D341Med (cell line): ENCODE measurements around the gene UBAC1.
"Not testable (repeated sequence)": the region's sequence is repeated elsewhere in the genome, so short reads cannot be mapped to it uniquely, and the experiment has no call there.

ENCODE experiments used
- DNase-seq: peaks from one replicate; pipeline ENCODE4 v3.0.0; 2012; ENCODE audit warnings: low spot score

UBAC1 gene

GRCh38 chr9:135978642-135979546 is 17.7 kb upstream of the UBAC1 start:
- no peak for DNase-seq

GRCh38 chr9:135976944-135977343 is 15.8 kb upstream of the UBAC1 start:
- no peak for DNase-seq

DNA sequence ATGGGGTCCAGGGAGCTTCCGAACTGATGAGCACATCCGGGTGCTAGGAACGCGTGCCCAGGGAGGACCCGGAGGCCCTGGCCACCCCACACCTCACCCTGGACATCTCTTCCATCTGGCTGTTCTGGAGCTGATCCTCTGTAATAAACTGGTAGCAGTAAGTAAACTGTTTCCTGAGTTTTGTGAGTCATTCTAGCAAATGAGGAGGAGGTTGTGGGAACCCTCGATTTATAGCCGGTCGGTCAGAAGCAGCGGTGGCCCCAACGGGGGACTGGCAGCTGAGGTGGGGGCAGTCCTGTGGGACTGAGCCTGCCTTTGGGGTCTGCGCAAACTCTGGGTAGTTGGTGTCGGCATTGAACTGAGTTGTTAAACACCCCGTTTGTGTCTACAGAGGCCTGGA is 15.4 kb upstream of the UBAC1 start:
- DNase-seq = no peak

DNA sequence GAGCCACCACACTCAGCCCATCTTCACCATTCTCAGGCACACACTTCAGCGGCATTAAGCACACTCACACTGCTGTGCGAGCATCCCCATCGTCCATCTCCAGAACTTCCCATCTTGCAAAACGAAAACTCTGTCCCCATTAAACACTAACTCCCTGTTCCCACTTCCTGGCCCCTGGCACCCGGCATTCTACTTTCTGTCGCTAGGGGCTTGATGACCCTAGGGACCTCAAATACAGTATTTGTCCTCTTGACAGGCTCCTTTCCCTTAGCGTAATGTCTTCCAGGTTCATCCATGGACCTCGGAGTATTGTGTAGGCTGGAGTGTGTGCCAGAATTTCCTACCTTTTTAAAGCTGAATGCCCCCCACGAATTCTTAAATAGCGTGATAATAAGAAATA is 14.7 kb upstream of the UBAC1 start:
- DNase-seq = no peak

GRCh38 chr9:135974220-135974573 is 13.0 kb upstream of the UBAC1 start:
- DNase-seq = no peak

DNA sequence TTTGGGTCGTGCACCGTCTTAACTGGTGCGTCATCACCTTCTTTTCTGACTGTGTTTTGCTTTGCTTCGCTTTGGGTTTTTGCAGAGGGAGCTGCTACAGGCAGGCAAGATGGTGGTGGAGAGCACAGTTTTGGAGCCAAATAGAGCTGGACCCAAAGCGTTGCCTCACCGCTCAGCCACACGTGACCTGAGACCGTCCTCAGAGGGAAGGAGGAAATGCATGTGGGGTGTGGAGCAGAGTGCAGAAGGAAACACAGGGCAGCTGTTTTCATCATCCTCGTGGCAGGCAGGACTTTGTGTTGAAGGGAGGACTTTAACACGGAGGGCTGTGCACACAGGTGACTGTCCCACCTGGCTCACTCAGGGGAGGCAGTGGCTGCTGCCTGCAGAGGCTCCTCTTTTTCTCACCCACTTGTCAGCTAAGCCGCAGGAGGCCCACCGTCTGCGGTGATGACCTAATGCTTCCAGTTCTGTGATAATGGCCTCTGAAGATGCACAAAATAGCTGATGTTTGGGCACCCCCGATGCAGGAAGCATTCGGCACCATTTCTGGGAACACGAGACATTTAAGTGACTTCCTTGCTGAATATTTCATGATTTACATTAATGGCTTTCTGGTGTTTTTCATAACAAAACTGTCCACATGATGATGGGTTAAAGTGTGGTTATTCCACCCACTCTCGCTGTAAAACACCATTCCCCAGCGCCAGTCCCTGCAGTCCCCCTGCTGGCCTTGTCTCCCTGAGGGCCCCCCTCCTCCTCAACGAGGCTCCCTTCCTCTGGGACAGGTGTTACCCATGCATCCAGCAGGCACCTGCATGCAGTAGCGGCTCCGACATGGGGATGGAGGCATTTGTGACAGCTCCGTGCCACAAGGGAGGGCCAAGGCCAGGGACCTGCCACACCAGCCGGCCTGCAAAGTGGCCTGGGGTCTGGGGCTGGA is 12.4 kb upstream of the UBAC1 start:
- no peak for DNase-seq

- DNase-seq = no peak
These were observed 10.7 kb upstream of the UBAC1 start for GRCh38 chr9:135971892-135972291.

GRCh38 chr9:135971111-135971766 is 10.1 kb upstream of the UBAC1 start:
- no peak for DNase-seq

DNA sequence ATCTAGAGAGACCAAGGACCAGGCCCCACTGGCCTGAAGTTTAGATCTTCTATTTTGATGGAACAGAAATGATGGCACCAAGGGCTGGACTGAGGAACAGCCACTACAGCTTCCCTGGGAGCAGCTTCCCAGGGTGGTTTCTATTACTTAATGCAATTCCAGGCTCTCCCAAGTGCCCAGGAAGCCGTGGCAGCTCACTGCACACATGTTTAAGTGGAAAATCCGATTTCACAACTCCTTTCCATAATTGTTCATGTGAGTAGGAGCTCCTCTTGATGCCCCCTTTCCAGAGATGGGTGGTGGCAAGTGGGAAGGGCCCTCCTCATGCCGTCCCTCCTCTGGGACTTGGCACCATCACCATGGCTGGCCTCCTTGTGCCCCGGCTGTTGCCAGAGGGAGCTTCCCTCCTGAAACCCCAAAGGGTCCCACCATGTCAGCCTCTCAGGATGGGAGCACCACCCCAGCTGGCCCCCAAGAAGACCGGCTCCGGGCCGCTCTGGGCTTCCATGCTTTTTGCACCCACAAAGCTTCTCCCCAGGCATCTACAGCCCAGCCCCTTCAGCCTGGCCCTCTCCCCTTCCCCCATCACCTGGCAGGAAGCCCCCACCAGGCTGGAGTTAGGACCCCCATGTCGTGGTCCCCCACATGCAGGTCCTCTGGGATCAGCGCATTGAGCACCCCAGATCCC is 9.1 kb upstream of the UBAC1 start:
- DNase-seq = no peak

- no peak for DNase-seq
These were observed 8.0 kb upstream of the UBAC1 start for GRCh38 chr9:135969064-135969683.

DNA sequence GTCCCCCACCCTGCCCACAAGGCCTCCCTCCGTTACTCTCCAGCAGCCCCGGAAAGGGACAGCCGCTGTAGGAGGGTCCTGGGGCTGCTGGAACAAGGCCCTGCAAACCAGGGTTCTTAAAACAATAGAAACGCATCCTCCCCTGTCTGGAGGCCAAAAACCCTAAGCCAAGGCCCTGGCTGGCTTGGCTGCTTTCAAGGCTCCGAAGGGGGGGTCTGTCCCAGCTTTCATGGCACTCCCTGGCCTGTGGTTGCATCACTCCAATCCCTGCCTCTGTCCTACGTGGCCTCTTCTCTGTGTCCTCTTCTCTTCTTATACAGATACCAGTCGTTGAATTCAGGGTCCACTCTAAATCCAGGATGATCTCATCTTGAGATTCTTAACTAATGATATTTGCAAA is 7.4 kb upstream of the UBAC1 start:
- no peak for DNase-seq

GRCh38 chr9:135968083-135968476 is 6.9 kb upstream of the UBAC1 start:
- DNase-seq = no peak

DNA sequence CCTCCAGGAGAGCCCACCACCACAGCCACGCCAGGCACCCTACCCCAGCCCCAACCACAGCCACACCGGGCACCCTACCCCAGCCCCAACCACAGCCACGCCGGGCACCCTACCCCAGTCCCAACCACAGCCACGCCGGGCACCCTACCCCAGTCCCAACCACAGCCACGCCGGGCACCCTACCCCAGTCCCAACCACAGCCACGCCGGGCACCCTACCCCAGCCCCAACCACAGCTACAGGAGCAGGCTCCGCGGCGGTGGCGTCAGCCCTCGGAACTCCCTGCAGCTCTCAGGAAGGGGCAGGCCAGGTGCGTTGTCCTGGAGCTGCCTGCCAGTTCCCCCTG is 5.7 kb upstream of the UBAC1 start:
- DNase-seq = not testable (repeated sequence)

- no peak for DNase-seq
These were observed 4.1 kb upstream of the UBAC1 start for GRCh38 chr9:135965124-135965756.

DNA sequence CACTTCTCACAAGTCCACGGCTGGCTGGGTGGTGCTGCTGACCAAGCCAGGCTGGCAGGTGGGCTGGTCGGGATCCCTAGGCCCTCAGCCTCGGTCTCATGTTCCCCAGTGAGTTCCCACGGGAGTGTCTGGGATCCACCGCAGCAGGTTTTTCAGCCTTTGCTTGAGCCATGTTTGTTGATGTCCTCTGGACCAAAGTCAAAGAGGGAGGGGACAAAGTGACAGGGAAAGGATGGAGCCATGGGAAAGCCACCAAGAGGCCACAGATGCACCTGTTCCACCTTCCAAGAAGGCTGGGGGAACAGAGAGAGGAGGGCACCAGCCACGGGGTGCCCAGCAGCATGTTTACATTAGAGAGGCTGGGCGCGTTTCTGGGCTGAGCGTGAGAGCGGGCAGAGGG is 2.8 kb upstream of the UBAC1 start:
- no peak for DNase-seq

DNA sequence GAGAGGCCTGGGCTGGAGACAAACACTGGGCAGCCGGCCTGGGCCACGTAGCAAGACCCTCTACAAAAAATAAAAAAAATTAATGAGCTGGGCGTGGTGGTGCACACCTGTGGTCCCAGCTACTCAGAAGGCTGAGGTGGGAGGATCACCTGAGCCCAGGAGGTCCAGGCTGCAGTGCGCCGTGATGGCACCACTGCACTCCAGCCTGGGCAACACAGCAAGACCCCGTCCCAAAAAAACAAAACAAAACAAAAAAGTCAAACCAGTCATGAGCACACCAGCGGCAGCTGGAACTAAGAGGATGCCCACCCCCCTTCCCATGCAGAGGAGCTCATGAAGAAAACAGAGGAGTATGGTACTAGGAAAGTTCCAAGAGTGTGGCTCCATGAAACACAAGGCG is 2.2 kb upstream of the UBAC1 start:
- no peak for DNase-seq

GRCh38 chr9:135962696-135963307 is 1.6 kb upstream of the UBAC1 start:
- no peak for DNase-seq

GRCh38 chr9:135961811-135962695 is 880 bp upstream of the UBAC1 start:
- no peak for DNase-seq

GRCh38 chr9:135960411-135961276 is 529 bp downstream of the UBAC1 start:
- DNase-seq = no peak
